OCI-LY1 (cell line): Measurements from ENCODE around the gene MORN5.

Experiments used
- CTCF ChIP-seq: fragments of 200-600 bp; sonication (generic), shearing (Covaris generic); IDR thresholded peaks from 2 replicates; pipeline ENCODE4 v1.5.1; 2017; ENCODE audit warnings: mild to moderate bottlenecking, antibody characterized with exemption, low read length, moderate library complexity, mixed read lengths
- EZH2 ChIP-seq: fragments of 200-600 bp; sonication (generic), shearing (Covaris generic); IDR thresholded peaks from 2 replicates; pipeline ENCODE4 v1.8.0; 2017; ENCODE audit warnings: borderline replicate concordance, mixed run types, mild to moderate bottlenecking, antibody characterized with exemption, low read length, moderate library complexity, mixed read lengths

DNA sequence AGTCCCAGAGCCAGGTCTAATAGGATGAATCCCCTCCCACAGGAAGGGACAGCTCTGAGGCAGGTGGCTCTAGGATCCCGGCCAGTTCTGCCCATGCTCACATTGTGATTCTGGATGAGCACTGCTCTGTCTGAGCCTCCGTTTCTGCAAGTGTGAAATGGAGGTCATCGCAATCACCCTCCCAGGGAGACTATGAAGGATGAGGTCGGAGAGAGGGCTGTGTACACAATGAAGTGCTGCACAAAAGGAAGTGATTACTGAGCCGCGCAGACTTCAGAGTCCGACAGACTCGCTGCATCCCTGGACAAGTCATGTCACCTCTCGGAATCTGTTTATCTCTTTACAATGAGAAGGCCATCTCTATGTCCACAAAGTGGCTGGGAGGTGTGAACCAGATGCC, 47.4 kb downstream of the MORN5 start:
- no peak for TF ChIP-seq CTCF
- TF ChIP-seq EZH2: no peak
